Body of pancreas (tissue), 4 donors: ENCODE measurements around the gene EIF3K. TPM values are rescaled to one million over a fixed set of nuclear protein-coding genes. Genes with fewer than 3 reads are reported as not detected.
"Not testable (repeated sequence)": the region's sequence is repeated elsewhere in the genome, so short reads cannot be mapped to it uniquely, and the experiment has no call there.

ENCODE experiments used
- ATAC-seq: fragments of 150-250 bp; one replicate; pipeline ENCODE4 v1.9.1; 2016
- DNase-seq, 4 donors: peaks; one replicate each; pipeline ENCODE4 v3.0.0-alpha.2; 2019
- H3K27ac ChIP-seq, 4 donors: fragments of 200-600 bp; sonication (generic); 1 replicate in 3 of 4; 2 replicates in 1 of 4; pipeline versions ENCODE4 v1.5.1 to v1.6.1; 2016 to 2019; ENCODE audit warnings: mild to moderate bottlenecking in 1 of 4, mixed read lengths in 1 of 4, moderate library complexity in 1 of 4
- H3K27me3 ChIP-seq, 2 donors: fragments of 200-600 bp; sonication (generic); one replicate each; pipeline ENCODE4 v1.6.0; 2016; ENCODE audit warnings: mild to moderate bottlenecking in 1 of 2
- H3K36me3 ChIP-seq, 2 donors: fragments of 200-600 bp; sonication (generic); replicated peaks in 1 of 2; 2 replicates each; pipeline ENCODE4 v1.5.1; 2016; ENCODE audit warnings: low read depth in 2 of 2; ENCODE audit not compliant: insufficient read depth in 1 of 2
- H3K4me1 ChIP-seq: fragments of 200-600 bp; sonication (generic); one replicate; pipeline ENCODE4 v1.6.0; 2016
- H3K4me3 ChIP-seq, 2 donors: fragments of 200-600 bp; sonication (generic); 1 replicate in 1 of 2; 2 replicates in 1 of 2; pipeline ENCODE4 v1.5.1; 2016 to 2019
- H3K9me3 ChIP-seq, 3 donors: fragments of 200-600 bp; sonication (generic); 1 replicate in 2 of 3; 2 replicates in 1 of 3; pipeline ENCODE4 v1.5.1; 2016
- POLR2A ChIP-seq, 3 donors: fragments of 450-650 bp; IDR thresholded peaks; one replicate each; pipeline ENCODE4 v1.6.1; 2016; ENCODE audit warnings: antibody characterized with exemption in 3 of 3, mild to moderate bottlenecking in 2 of 3
- WGBS, 2 donors: methylation state at CpG; one replicate each; pipeline ENCODE4 v1.1.5; 2017; 5-methylcytosine and 5-hydroxymethylcytosine counted together
- intact Hi-C: fragments of 100-400 bp; cut with DNase I; formaldehyde crosslinking; loops from one replicate; pipeline ENCODE4 v1.15.1; 2023
- total RNA-seq, 2 donors: library from RNA; depleted of rRNA; stranded (reverse); fragments of >200 nt; gene quantifications; one replicate each; pipeline ENCODE4 v1.1.0, GENCODE V29; 2016
- TF ChIP-seq, protein P1 (sequence below), 7 experiments: fragments of 450-650 bp in 4 of 7; fragments of 200-600 bp in 3 of 7; sonication (generic) in 3 of 7; IDR thresholded peaks; one replicate each; pipeline ENCODE4 v1.5.1; 2016 to 2019; ENCODE audit warnings: antibody characterized with exemption in 7 of 7

Gene EIF3K
- total RNA-seq, 2 donors from 2014 or later, result 108 to 169 TPM

DNA sequence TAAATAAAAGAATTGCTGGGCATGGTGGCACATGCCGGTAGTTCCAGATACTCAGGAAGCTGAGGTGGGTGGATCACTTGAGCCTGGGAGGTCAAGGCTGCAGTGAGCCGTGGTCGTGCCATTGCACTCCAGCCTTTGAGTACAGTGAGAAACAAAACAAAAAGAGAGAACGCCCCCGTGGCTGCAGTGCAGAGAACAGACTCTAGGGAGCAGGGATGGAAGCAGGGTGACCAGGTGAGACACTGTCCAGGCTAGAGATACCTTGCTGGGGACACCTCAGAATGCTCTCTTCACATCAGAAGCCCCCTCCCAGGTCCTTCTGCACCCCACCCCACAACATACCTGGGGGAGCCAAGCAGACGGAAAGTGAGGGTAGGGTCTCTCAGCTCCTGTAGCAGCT is 26.0 kb upstream of the EIF3K start:
- 64% methylated on average over 6 of the region's 6 CpGs for WGBS, 2 donors
- Histone ChIP-seq H3K4me3 (no peak overlapping the region), H3K4me1 (peaks cover 7% of the 10 kb centered on the region), H3K36me3 (no peaks in the 10 kb centered on the region), H3K27ac (no peak overlapping the region), H3K9me3 (no peaks in the 10 kb centered on the region), H3K27me3 (no peaks in the 10 kb centered on the region)
- DNase-seq (no peak), ATAC-seq (no peak)
- TF ChIP-seq, protein P1, sequence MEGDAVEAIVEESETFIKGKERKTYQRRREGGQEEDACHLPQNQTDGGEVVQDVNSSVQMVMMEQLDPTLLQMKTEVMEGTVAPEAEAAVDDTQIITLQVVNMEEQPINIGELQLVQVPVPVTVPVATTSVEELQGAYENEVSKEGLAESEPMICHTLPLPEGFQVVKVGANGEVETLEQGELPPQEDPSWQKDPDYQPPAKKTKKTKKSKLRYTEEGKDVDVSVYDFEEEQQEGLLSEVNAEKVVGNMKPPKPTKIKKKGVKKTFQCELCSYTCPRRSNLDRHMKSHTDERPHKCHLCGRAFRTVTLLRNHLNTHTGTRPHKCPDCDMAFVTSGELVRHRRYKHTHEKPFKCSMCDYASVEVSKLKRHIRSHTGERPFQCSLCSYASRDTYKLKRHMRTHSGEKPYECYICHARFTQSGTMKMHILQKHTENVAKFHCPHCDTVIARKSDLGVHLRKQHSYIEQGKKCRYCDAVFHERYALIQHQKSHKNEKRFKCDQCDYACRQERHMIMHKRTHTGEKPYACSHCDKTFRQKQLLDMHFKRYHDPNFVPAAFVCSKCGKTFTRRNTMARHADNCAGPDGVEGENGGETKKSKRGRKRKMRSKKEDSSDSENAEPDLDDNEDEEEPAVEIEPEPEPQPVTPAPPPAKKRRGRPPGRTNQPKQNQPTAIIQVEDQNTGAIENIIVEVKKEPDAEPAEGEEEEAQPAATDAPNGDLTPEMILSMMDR (IDR thresholded peaks at IDR 0.05), result no peak
- TF ChIP-seq POLR2A (IDR thresholded peaks at IDR 0.05), result no peak
- intact Hi-C loops, result no loop called here

DNA sequence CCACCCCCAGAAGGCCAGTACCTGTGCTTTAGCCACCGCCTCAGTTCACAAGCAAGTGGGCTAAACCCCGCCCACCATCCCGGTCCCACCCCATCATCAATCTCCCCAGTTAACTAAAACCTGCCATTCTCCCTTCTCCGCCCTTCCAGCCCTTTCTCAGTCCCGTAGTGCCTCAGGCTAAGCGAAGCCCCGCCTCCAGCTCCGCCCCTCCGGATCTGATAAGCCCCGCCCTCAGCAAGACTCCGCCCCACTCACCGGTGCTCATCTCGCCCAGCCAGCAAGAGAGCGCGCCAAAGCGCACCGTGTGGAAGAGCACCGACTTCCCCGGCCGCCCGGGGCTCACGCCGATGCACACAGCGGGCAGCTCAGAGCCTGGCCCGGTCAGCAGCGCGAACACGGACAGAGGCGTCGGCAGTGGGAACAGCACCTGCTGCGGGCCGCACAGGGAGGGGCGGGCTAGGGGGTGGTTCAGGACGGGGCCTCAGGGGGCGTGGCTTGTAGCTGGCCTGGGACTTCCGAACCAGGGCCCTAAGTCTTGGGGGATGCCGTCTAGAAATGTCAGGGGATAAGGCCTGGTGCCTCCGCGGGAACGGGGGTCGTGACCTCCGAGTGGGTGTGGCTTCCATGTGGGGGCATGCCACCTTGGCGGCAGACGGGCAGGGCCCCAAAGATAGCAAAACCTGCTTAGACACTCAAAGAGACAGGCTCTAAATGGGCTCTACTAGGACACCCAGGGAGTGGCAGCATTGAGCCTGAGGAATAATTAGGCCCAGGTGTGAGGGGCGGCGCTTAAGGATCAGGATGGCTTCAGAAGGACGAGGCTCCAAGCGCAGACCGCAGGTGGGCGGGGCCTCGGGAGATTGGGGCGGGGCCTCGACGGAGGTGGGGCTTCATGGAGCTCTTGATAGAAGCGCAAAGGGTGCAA is 22.7 kb upstream of the EIF3K start:
- TF ChIP-seq, protein P1 (IDR thresholded peaks at IDR 0.05), result peak in 1 of 7 experiments; percentile 4
- no peak for TF ChIP-seq POLR2A (IDR thresholded peaks at IDR 0.05)
- peak; percentile 86 for ATAC-seq
- intact Hi-C loops, result no loop called here
- peaks cover 7% of the 10 kb centered on the region for H3K4me1 ChIP-seq
- DNase-seq, result peak; percentile 72 to 88 (median 79)
- H3K27ac ChIP-seq, result peak overlapping the region in 3 of 4 donors; percentile 37 to 61 (median 38)
- H3K36me3 ChIP-seq, result no peaks in the 10 kb centered on the region
- no peaks in the 10 kb centered on the region for H3K27me3 ChIP-seq
- WGBS, 2 donors, result 14 to 27% methylated on average over 17 to 50 of the region's 55 CpGs
- no peak overlapping the region for H3K4me3 ChIP-seq
- H3K9me3 ChIP-seq, result no peaks in the 10 kb centered on the region

DNA sequence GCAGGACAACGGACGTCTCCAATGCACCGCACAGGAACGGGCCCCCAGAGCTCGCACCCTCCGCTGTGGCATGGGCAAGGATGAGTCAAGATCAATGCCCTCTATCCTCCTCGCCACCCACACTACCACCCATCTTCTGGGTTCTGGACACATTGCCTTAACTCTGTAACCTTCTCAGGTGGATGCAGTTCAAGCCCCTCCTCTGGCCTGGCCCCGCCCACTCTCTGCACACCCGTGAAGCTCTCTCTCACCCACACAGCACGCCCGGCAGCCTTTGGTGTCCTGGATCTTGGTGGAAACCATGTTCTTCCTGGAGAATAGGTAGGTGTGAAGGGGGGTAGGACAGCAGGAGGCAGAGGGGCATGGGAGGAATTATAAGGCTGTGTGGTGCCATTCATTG is 21.9 kb upstream of the EIF3K start:
- WGBS, 2 donors, result 80 to 93% methylated on average over 8 to 11 of the region's 11 CpGs
- Histone ChIP-seq H3K36me3 (no peaks in the 10 kb centered on the region), H3K27ac (no peak overlapping the region), H3K4me3 (no peak overlapping the region), H3K27me3 (no peaks in the 10 kb centered on the region), H3K9me3 (no peaks in the 10 kb centered on the region), H3K4me1 (peaks cover 7% of the 10 kb centered on the region)
- TF ChIP-seq POLR2A (IDR thresholded peaks at IDR 0.05), result no peak
- TF ChIP-seq, protein P1 (IDR thresholded peaks at IDR 0.05), result no peak
- DNase-seq, result no peak
- intact Hi-C loops, result no loop called here
- no peak for ATAC-seq

DNA sequence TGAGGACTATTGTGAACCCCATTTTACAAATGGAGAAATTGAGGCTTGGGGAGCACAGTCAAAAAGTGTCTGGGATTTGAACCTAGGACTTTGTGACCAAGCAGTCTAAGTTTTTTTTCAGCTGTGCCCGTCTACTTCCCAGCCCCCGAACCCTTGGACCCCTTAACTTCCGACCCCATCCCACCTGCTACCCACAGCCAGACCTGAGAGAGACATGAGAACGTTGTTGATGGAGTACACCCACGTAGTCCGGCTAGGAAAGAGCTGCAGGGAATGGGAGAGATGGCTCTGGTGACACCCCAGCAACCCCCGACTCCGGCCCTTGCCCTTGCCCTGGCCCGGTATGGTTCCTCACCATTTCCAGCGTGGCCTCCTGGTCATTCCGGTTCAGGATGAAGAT is 19.3 kb upstream of the EIF3K start:
- no peaks in the 10 kb centered on the region for H3K9me3 ChIP-seq
- 77 to 82% methylated on average over 10 to 11 of the region's 11 CpGs for WGBS, 2 donors
- no peaks in the 10 kb centered on the region for H3K36me3 ChIP-seq
- intact Hi-C loops, result no loop called here
- no peak overlapping the region for H3K27ac ChIP-seq
- DNase-seq (no peak), ATAC-seq (no peak)
- H3K4me1 ChIP-seq, result peaks cover 7% of the 10 kb centered on the region
- H3K4me3 ChIP-seq, result no peak overlapping the region
- no peaks in the 10 kb centered on the region for H3K27me3 ChIP-seq
- TF ChIP-seq, protein P1 (IDR thresholded peaks at IDR 0.05), result no peak
- no peak for TF ChIP-seq POLR2A (IDR thresholded peaks at IDR 0.05)

DNA sequence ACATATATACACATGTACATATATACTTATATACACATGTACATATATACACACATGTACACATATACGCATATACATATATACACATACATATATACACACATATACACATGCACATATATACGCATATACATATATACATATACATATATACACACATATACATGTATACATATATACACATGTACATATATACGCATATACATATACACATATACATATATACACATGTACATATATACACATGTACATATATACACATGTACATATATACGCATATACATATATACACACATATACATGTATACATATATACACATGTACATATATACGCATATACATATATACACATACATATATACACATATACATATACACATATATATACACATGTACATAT is 16.1 kb upstream of the EIF3K start:
- H3K27me3 ChIP-seq, H3K4me3 ChIP-seq, DNase-seq, intact Hi-C loops, H3K36me3 ChIP-seq, ATAC-seq, H3K9me3 ChIP-seq, H3K4me1 ChIP-seq: not testable (repeated sequence)
- WGBS, 2 donors, result 90 to 94% methylated on average over 5 of the region's 5 CpGs
- H3K27ac ChIP-seq, result peak overlapping the region in 1 of 4 donors; percentile 30
